ENCODE results near the gene ATP6V0D1.

The ATP6V0D1 gene

DNA sequence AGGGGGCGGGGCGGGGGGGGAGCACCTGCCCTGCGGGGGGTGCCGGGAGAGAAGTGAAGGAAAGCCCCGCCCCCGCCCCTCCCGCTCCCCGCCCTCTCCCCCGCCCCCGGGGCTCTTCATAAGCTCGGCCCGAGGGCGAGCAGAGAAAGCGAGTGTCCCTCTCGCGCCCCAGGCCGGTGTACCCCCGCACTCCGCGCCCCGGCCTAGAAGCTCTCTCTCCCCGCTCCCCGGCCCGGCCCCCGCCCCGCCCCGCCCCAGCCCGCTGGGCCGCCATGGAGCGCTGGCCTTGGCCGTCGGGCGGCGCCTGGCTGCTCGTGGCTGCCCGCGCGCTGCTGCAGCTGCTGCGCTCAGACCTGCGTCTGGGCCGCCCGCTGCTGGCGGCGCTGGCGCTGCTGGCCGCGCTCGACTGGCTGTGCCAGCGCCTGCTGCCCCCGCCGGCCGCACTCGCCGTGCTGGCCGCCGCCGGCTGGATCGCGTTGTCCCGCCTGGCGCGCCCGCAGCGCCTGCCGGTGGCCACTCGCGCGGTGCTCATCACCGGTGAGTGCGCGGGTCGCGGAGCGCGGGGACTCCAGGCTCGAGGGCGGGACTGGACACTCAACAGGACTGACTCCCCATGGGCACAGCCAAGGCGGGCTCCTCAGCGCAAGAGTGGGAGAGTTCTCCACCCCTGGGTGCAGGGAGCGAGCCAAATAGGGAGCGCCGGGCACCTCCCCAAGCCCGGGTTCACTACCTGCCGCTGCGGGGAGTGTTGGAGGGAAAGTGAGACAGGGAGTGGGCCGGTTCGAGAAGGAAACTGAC is 49.8 kb downstream of the ATP6V0D1 start, which contains the start of gene HSD11B2:
TSS of gene HSD11B2 (plus strand) at position 145 of the 798 bp plus-strand sequence. CDS start at position 273, 128 bp downstream.
- H3K27me3 ChIP-seq (ENCODE audit: control insufficient read depth, insufficient read depth, low read length): peaks cover 33% of the 10 kb centered on the region

DNA sequence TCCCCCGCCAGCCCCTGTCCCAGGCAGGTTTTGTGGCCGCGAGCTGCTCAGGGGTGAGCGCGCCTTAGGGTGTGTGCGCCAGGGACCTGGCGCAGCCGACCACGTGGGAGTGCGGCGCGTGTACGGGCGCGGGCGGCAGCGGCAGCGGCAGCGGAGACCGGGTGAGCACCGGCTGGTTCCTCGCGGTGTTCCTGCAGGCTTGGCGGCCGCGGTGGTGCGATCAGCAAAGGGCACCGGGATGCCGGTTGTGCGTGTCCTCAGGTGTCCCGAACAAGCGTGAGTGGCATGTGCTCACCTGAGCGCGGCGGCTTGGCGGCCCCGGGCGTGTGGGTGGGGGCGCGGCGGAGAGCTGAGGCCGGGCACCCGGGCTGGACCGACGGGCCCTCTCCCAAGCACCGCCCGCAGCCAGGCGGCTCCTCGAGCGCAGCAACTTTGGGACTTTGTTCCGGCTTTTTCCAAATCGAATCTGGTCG is 50.4 kb downstream of the ATP6V0D1 start:
- Histone ChIP-seq H3K27me3 (ENCODE audit: control insufficient read depth, insufficient read depth, low read length) (peaks cover 39% of the 10 kb centered on the region), H3K9me3 (replicated peaks; ENCODE audit: low read length) (no peaks in the 10 kb centered on the region), H3K36me3 (ENCODE audit: insufficient read depth, low read length) (no peaks in the 10 kb centered on the region), H3K4me1 (ENCODE audit: control insufficient read depth, insufficient read depth, low read length) (peaks cover 14% of the 10 kb centered on the region), H3K4me2 (ENCODE audit: low read length) (peak overlapping the region; percentile 75), H3K4me3 (ENCODE audit: low read length) (peak overlapping the region; percentile 55), H3K9ac (ENCODE audit: low read depth, low read length) (no peak overlapping the region)

More for the DNA sequence above, 49.8 kb downstream of the ATP6V0D1 start, which contains the start of gene HSD11B2:
- peak within 1 kb of the TSS; percentile 30 for H3K9ac ChIP-seq (ENCODE audit: low read depth, low read length)
- H3K4me1 ChIP-seq (ENCODE audit: control insufficient read depth, insufficient read depth, low read length): peaks cover 14% of the 10 kb centered on the region
- no peaks in the 10 kb centered on the region for H3K36me3 ChIP-seq (ENCODE audit: insufficient read depth, low read length)
- H3K4me3 ChIP-seq (ENCODE audit: low read length): peak within 1 kb of the TSS; percentile 58
- peak within 1 kb of the TSS; percentile 88 for H3K4me2 ChIP-seq (ENCODE audit: low read length)
- H3K9me3 ChIP-seq (replicated peaks; ENCODE audit: low read length): no peaks in the 10 kb centered on the region

- Histone ChIP-seq H3K9ac (ENCODE audit: low read depth, low read length) (no peak overlapping the region), H3K4me3 (ENCODE audit: low read length) (peak overlapping the region; percentile 55), H3K4me1 (ENCODE audit: control insufficient read depth, insufficient read depth, low read length) (peaks cover 14% of the 10 kb centered on the region), H3K27me3 (ENCODE audit: control insufficient read depth, insufficient read depth, low read length) (peaks cover 45% of the 10 kb centered on the region), H3K4me2 (ENCODE audit: low read length) (peak overlapping the region; percentile 75), H3K36me3 (ENCODE audit: insufficient read depth, low read length) (no peaks in the 10 kb centered on the region), H3K9me3 (replicated peaks; ENCODE audit: low read length) (no peaks in the 10 kb centered on the region)
These were observed 51.0 kb downstream of the ATP6V0D1 start for GRCh38 chr16:67429799-67430503.

DNA sequence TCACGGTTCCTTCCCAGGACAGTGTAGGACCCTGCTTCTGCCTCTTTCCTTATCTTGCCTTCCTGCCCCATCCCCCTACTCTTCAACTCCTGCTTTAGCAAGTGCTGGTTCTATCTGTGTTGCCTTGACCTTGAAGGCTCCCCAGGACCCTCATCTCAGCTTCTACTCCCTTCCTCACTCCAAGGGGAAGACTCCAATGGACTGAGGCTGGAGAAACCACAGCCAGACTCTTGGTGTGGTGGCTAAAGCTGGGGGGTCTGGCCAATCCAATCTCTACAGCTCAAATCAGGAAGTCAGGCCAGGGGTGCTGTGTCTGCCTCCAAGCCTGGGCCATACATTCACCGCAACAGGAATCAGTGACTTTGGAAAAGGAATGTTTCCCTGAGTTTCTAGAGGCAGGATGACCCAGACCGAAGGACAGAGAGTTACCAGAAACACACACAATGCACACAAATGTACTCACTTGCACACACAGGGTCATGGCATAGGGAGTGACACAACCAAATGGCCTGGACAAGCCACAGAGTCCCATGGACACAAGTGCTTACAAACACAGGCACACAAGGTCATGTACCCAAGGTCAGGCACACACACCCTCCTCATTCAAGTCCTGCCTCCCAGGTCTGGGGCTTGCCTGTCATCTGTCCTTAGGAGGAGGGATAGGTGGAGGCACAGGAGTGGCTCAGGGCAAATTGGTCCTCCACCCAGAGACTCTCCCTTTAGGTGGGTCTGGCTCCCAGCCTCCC is 51.7 kb downstream of the ATP6V0D1 start:
- H3K9me3 ChIP-seq (replicated peaks; ENCODE audit: low read length): no peaks in the 10 kb centered on the region
- H3K36me3 ChIP-seq (ENCODE audit: insufficient read depth, low read length): no peaks in the 10 kb centered on the region
- H3K4me1 ChIP-seq (ENCODE audit: control insufficient read depth, insufficient read depth, low read length): peaks cover 14% of the 10 kb centered on the region
- H3K9ac ChIP-seq (ENCODE audit: low read depth, low read length): no peak overlapping the region
- no peak overlapping the region for H3K4me2 ChIP-seq (ENCODE audit: low read length)
- H3K27me3 ChIP-seq (ENCODE audit: control insufficient read depth, insufficient read depth, low read length): peaks cover 52% of the 10 kb centered on the region
- no peak overlapping the region for H3K4me3 ChIP-seq (ENCODE audit: low read length)

- Histone ChIP-seq H3K27me3 (ENCODE audit: control insufficient read depth, insufficient read depth, low read length) (peaks cover 60% of the 10 kb centered on the region), H3K4me1 (ENCODE audit: control insufficient read depth, insufficient read depth, low read length) (peaks cover 14% of the 10 kb centered on the region), H3K9me3 (replicated peaks; ENCODE audit: low read length) (no peaks in the 10 kb centered on the region), H3K4me3 (ENCODE audit: low read length) (no peak overlapping the region), H3K4me2 (ENCODE audit: low read length) (no peak overlapping the region), H3K9ac (ENCODE audit: low read depth, low read length) (no peak overlapping the region), H3K36me3 (ENCODE audit: insufficient read depth, low read length) (no peaks in the 10 kb centered on the region)
These were observed 52.7 kb downstream of the ATP6V0D1 start for GRCh38 chr16:67428146-67428731.

DNA sequence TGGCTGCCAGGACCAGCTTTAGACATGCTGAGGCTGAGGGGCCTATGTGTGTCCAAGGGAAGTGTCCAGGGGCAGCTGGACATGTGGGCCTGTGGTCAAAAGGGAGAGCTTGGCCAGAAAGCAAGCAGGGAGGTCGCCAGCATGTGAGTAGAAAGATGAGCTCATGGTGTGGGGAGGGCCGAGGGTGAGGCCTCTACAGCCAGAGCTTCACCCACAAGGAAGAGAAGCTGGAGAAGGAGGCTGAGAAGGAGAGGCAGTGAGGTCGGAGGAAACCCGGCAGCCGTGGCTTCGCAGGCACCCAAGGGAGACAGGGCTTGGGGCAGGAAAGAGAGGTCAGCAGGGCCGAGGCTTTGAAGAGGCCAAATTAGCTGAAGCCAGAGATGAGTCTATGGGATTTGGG is 54.0 kb downstream of the ATP6V0D1 start:
- no peak overlapping the region for H3K9ac ChIP-seq (ENCODE audit: low read depth, low read length)
- peaks cover 66% of the 10 kb centered on the region for H3K27me3 ChIP-seq (ENCODE audit: control insufficient read depth, insufficient read depth, low read length)
- H3K4me3 ChIP-seq (ENCODE audit: low read length): no peak overlapping the region
- H3K36me3 ChIP-seq (ENCODE audit: insufficient read depth, low read length): no peaks in the 10 kb centered on the region
- no peaks in the 10 kb centered on the region for H3K9me3 ChIP-seq (replicated peaks; ENCODE audit: low read length)
- H3K4me2 ChIP-seq (ENCODE audit: low read length): no peak overlapping the region
- H3K4me1 ChIP-seq (ENCODE audit: control insufficient read depth, insufficient read depth, low read length): peaks cover 14% of the 10 kb centered on the region

GRCh38 chr16:67426022-67426421 is 54.9 kb downstream of the ATP6V0D1 start:
- H3K9me3 ChIP-seq (replicated peaks; ENCODE audit: low read length): no peaks in the 10 kb centered on the region
- no peaks in the 10 kb centered on the region for H3K36me3 ChIP-seq (ENCODE audit: insufficient read depth, low read length)
- no peak overlapping the region for H3K4me2 ChIP-seq (ENCODE audit: low read length)
- peaks cover 5% of the 10 kb centered on the region for H3K4me1 ChIP-seq (ENCODE audit: control insufficient read depth, insufficient read depth, low read length)
- no peak overlapping the region for H3K9ac ChIP-seq (ENCODE audit: low read depth, low read length)
- peaks cover 66% of the 10 kb centered on the region for H3K27me3 ChIP-seq (ENCODE audit: control insufficient read depth, insufficient read depth, low read length)
- no peak overlapping the region for H3K4me3 ChIP-seq (ENCODE audit: low read length)

GRCh38 chr16:67425580-67425979 is 55.4 kb downstream of the ATP6V0D1 start:
- Histone ChIP-seq H3K27me3 (ENCODE audit: control insufficient read depth, insufficient read depth, low read length) (peaks cover 65% of the 10 kb centered on the region), H3K4me3 (ENCODE audit: low read length) (no peak overlapping the region), H3K4me2 (ENCODE audit: low read length) (no peak overlapping the region), H3K9me3 (replicated peaks; ENCODE audit: low read length) (no peaks in the 10 kb centered on the region), H3K36me3 (ENCODE audit: insufficient read depth, low read length) (no peaks in the 10 kb centered on the region), H3K9ac (ENCODE audit: low read depth, low read length) (no peak overlapping the region), H3K4me1 (ENCODE audit: control insufficient read depth, insufficient read depth, low read length) (peaks cover 4% of the 10 kb centered on the region)

GRCh38 chr16:67425061-67425460 is 55.9 kb downstream of the ATP6V0D1 start:
- no peak overlapping the region for H3K9ac ChIP-seq (ENCODE audit: low read depth, low read length)
- no peaks in the 10 kb centered on the region for H3K9me3 ChIP-seq (replicated peaks; ENCODE audit: low read length)
- peaks cover 60% of the 10 kb centered on the region for H3K27me3 ChIP-seq (ENCODE audit: control insufficient read depth, insufficient read depth, low read length)
- H3K4me1 ChIP-seq (ENCODE audit: control insufficient read depth, insufficient read depth, low read length): no peaks in the 10 kb centered on the region
- no peak overlapping the region for H3K4me3 ChIP-seq (ENCODE audit: low read length)
- H3K4me2 ChIP-seq (ENCODE audit: low read length): no peak overlapping the region
- H3K36me3 ChIP-seq (ENCODE audit: insufficient read depth, low read length): no peaks in the 10 kb centered on the region

DNA sequence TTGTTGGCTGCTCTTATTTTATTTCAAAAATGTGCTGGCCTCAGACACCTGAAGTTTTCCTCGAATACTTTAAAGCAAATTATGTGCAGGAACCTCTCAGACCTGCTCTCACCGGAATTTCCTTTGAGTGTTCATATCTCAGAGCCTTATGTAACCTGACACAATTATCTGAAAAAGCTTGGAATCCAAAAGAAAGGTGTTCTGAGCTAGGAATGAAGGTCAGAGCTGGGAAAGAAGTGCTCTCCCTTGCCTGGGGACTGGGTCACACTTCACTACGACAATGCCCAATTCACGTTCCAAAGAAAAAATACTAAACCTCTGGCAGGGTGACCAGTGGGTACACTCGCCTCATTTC is 56.7 kb downstream of the ATP6V0D1 start:
- H3K27me3 ChIP-seq (ENCODE audit: control insufficient read depth, insufficient read depth, low read length): peaks cover 52% of the 10 kb centered on the region
- H3K4me1 ChIP-seq (ENCODE audit: control insufficient read depth, insufficient read depth, low read length): no peaks in the 10 kb centered on the region
- no peak overlapping the region for H3K9ac ChIP-seq (ENCODE audit: low read depth, low read length)
- H3K4me2 ChIP-seq (ENCODE audit: low read length): no peak overlapping the region
- H3K4me3 ChIP-seq (ENCODE audit: low read length): no peak overlapping the region
- H3K36me3 ChIP-seq (ENCODE audit: insufficient read depth, low read length): no peaks in the 10 kb centered on the region
- H3K9me3 ChIP-seq (replicated peaks; ENCODE audit: low read length): no peaks in the 10 kb centered on the region
